Bronchial epithelial cell (primary cell): ENCODE measurements around the gene PRKG1. TPM values are rescaled to one million over a fixed set of nuclear protein-coding genes. Genes with fewer than 3 reads are reported as not detected.
A peak's percentile ranks its signal among the peaks of the same experiment; 100 is the strongest.
"Not testable (repeated sequence)": the region's sequence is repeated elsewhere in the genome, so short reads cannot be mapped to it uniquely, and the experiment has no call there.

Source experiments
- DNase-seq: peaks from one replicate; pipeline ENCODE4 v3.0.0-alpha.2; 2010; ENCODE audit warnings: low read depth
- FAIRE-seq: peaks from 2 replicates; lab custom pipeline; 2011; peaks lifted over from hg19 to GRCh38; lab: Jason Lieb, UNC
- H3K27me3 ChIP-seq: 2 replicates; pipeline ENCODE4 v1.5.1; 2011; ENCODE audit warnings: low read length; ENCODE audit not compliant: control insufficient read depth, insufficient read depth
- H3K36me3 ChIP-seq: 2 replicates; pipeline ENCODE4 v1.5.1; 2011; ENCODE audit warnings: low read length; ENCODE audit not compliant: control insufficient read depth, insufficient read depth
- H3K4me3 ChIP-seq: 2 replicates; pipeline ENCODE4 v1.5.1; 2011; ENCODE audit warnings: mild to moderate bottlenecking, low read depth, low read length, control low read depth
- CTCF ChIP-seq: IDR thresholded peaks from 2 replicates; pipeline ENCODE4 v1.5.1; 2011; ENCODE audit warnings: mild to moderate bottlenecking, moderate library complexity, low read length, control low read depth, inconsistent platforms; ENCODE audit not compliant: insufficient read depth, severe bottlenecking
- total RNA-seq: library from RNA; depleted of rRNA; stranded (reverse); fragments of >200 nt; gene quantifications from 2 replicates; pipeline ENCODE4 v1.2.1, GENCODE V29; 2014

PRKG1 gene
- total RNA-seq, 1 donor from 2014 or later: 0.26 TPM

- TF ChIP-seq CTCF: no peak
- Histone ChIP-seq H3K27me3 (no peaks in the 10 kb centered on the region), H3K4me3 (no peak overlapping the region), H3K36me3 (no peaks in the 10 kb centered on the region)
- FAIRE-seq: no peak
- peak; percentile 48 for DNase-seq
These were observed 312.1 kb downstream of the PRKG1 start for GRCh38 chr10:51386248-51386885.

- H3K36me3 ChIP-seq: no peaks in the 10 kb centered on the region
- H3K4me3 ChIP-seq: no peak overlapping the region
- no peak for FAIRE-seq
- no peaks in the 10 kb centered on the region for H3K27me3 ChIP-seq
- DNase-seq: peak; percentile 44
- TF ChIP-seq CTCF: peak; percentile 68
These were observed 315.4 kb downstream of the PRKG1 start for GRCh38 chr10:51389415-51390321.

- not testable (repeated sequence) for H3K4me3 ChIP-seq, H3K36me3 ChIP-seq, FAIRE-seq, H3K27me3 ChIP-seq, DNase-seq
These were observed 318.7 kb downstream of the PRKG1 start for GRCh38 chr10:51393006-51393405.

GRCh38 chr10:51394039-51394438 lies 319.8 kb downstream of the PRKG1 start:
- DNase-seq: no peak
- no peaks in the 10 kb centered on the region for H3K36me3 ChIP-seq
- TF ChIP-seq CTCF: no peak
- H3K27me3 ChIP-seq: peaks cover 2% of the 10 kb centered on the region
- FAIRE-seq: no peak
- no peak overlapping the region for H3K4me3 ChIP-seq

GRCh38 chr10:51397244-51397643 lies 323.0 kb downstream of the PRKG1 start:
- no peak for TF ChIP-seq CTCF
- DNase-seq: no peak
- no peak for FAIRE-seq
- Histone ChIP-seq H3K4me3 (no peak overlapping the region), H3K27me3 (peaks cover 2% of the 10 kb centered on the region), H3K36me3 (no peaks in the 10 kb centered on the region)

- TF ChIP-seq CTCF: no peak
- peak; percentile 43 for FAIRE-seq
- peaks cover 2% of the 10 kb centered on the region for H3K27me3 ChIP-seq
- peak; percentile 92 for DNase-seq
- H3K4me3 ChIP-seq: no peak overlapping the region
- H3K36me3 ChIP-seq: no peaks in the 10 kb centered on the region
These were observed 323.4 kb downstream of the PRKG1 start for GRCh38 chr10:51397695-51398094.
